Right lung (tissue), 5 donors: Measurements from ENCODE around the gene SIVA1. TPM values are rescaled to one million over a fixed set of nuclear protein-coding genes. Genes with fewer than 3 reads are reported as not detected.

Experiments used
- DNase-seq, 2 donors: peaks; one replicate each; pipeline ENCODE4 v3.0.0-alpha.2; 2013
- polyA plus RNA-seq, 5 donors: library from polyadenylated mRNA; unstranded; fragments of 120-200 nt; gene quantifications; one replicate each; pipeline versions ENCODE4 v1.2.1 to v1.2.3, GENCODE V29; 2013; ENCODE audit warnings: inconsistent platforms in 1 of 5, low replicate concordance in 1 of 5; ENCODE audit not compliant: insufficient read length in 5 of 5, insufficient read depth in 1 of 5

The SIVA1 gene
- polyA plus RNA-seq, 5 donors, result 49.3 to 124 (median 71.4) TPM

GRCh38 chr14:104805326-104805678, 52.4 kb downstream of the SIVA1 start:
- DNase-seq, result no peak

GRCh38 chr14:104805941-104806624, 53.1 kb downstream of the SIVA1 start:
- DNase-seq, result no peak

- no peak for DNase-seq
Measured at GRCh38 chr14:104806625-104807465, 53.9 kb downstream of the SIVA1 start.

GRCh38 chr14:104808456-104808855, 55.5 kb downstream of the SIVA1 start:
- DNase-seq, result no peak

Other genes starting within 250 kb of the SIVA1 start
- under 1 TPM in 1 of 5 donors, not detected in 4; 0.47 TPM for gene C14orf180, start 173.4 kb upstream of the SIVA1 start, polyA plus RNA-seq
- 1 to 10 TPM; 1.1 to 1.8 (median 1.4) TPM for gene TMEM179, start 148.4 kb upstream of the SIVA1 start, polyA plus RNA-seq
- gene INF2, start 63.5 kb upstream of the SIVA1 start, polyA plus RNA-seq, result 10 to 100 TPM; 35.6 to 73.2 (median 52.3) TPM
- gene ADSS1, start 28.9 kb upstream of the SIVA1 start, polyA plus RNA-seq, result 10 to 100 TPM in 4 of 5 donors, 1 to 10 TPM in 1; 8.9 to 16.3 (median 11.6) TPM
- 100 to 1,000 TPM; 124 to 240 (median 138) TPM for gene AKT1, start 42.6 kb downstream of the SIVA1 start, polyA plus RNA-seq
- gene ZBTB42, start 48.0 kb downstream of the SIVA1 start, polyA plus RNA-seq, result 10 to 100 TPM in 1 of 5 donors, 1 to 10 TPM in 4; 6.1 to 11.9 (median 6.5) TPM
- gene CEP170B, start 112.1 kb downstream of the SIVA1 start, polyA plus RNA-seq, result 10 to 100 TPM in 3 of 5 donors, 1 to 10 TPM in 2; 8.8 to 21.5 (median 11.2) TPM
- gene PLD4, start 171.7 kb downstream of the SIVA1 start, polyA plus RNA-seq, result 1 to 10 TPM; 3.1 to 9.5 (median 4.1) TPM
- gene AHNAK2, start 225.2 kb downstream of the SIVA1 start, polyA plus RNA-seq, result 1 to 10 TPM; 1.1 to 3.0 (median 2.3) TPM
- 10 to 100 TPM; 10.8 to 19.8 (median 14.1) TPM for gene CLBA1, start 232.6 kb downstream of the SIVA1 start, polyA plus RNA-seq